Hepatocyte (in vitro differentiated cells): ENCODE measurements around the gene TAS1R3.

Experiments
- CTCF ChIP-seq: fragments of 200-600 bp; sonication (generic); IDR thresholded peaks from 2 replicates; pipeline ENCODE4 v1.5.1; 2016; ENCODE audit warnings: antibody characterized with exemption, mild to moderate bottlenecking; ENCODE audit not compliant: poor library complexity
- EZH2 ChIP-seq: fragments of 200-600 bp; sonication (generic); IDR thresholded peaks from 2 replicates; pipeline ENCODE4 v1.6.1; 2016; ENCODE audit warnings: antibody characterized with exemption, mild to moderate bottlenecking, borderline replicate concordance
- EZH2phosphoT487 ChIP-seq: fragments of 200-600 bp; sonication (generic); IDR thresholded peaks from one replicate; pipeline ENCODE4 v1.6.1; 2018; ENCODE audit warnings: antibody characterized with exemption, mild to moderate bottlenecking, low read depth, moderate library complexity; ENCODE audit not compliant: unreplicated experiment, severe bottlenecking

GRCh38 chr1:1300352-1300739 is 30.7 kb upstream of the TAS1R3 start:
- TF ChIP-seq CTCF, result no peak
- TF ChIP-seq EZH2, result no peak
- TF ChIP-seq EZH2phosphoT487, result no peak
